Measurements from ENCODE around the gene TUT4.

TUT4 gene

GRCh38 chr1:52472384-52472783 lies 80.5 kb downstream of the TUT4 start:
- DNase-seq (ENCODE audit: low spot score): no peak

- no peak for DNase-seq (ENCODE audit: low spot score)
Observed at GRCh38 chr1:52469108-52469507, 83.8 kb downstream of the TUT4 start.

DNA sequence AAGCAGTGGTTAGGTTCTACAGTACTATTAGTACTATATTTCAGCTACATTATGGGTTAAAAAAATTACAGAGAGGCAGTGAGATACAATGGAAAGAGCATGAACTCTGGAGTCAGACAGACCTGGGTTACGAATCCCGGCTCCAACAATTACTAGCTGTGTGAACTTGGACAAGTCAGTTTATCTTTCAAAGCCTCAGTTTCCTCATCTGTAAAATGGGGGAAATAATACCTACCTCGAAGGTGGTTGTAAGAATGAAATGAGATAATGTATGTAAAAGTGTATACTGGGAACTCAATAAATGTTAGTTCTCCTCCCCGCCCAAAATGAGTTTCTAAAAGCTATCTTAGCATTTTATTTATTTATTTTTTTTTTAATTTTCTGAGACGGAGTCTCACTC lies 89.0 kb downstream of the TUT4 start:
- no peak for DNase-seq (ENCODE audit: low spot score)

DNA sequence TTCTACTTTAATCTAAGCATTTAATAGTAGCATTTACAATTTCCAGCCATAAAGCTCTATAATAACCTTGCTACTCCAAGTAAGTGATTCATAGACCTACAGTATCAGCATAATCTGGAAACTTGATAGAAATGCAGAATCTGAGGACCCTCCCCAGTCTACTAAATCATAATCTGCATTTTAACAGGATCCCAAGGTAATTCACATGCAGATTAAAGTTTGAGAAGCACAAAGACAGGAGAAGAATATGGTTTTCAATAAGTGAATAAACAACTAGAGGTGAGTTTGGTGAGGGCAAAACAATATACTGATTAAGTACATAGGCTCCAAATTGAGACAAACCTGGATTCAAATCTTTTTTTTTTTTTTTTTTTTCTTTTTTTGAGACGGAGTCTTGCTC lies 91.1 kb downstream of the TUT4 start:
- DNase-seq (ENCODE audit: low spot score): no peak

DNA sequence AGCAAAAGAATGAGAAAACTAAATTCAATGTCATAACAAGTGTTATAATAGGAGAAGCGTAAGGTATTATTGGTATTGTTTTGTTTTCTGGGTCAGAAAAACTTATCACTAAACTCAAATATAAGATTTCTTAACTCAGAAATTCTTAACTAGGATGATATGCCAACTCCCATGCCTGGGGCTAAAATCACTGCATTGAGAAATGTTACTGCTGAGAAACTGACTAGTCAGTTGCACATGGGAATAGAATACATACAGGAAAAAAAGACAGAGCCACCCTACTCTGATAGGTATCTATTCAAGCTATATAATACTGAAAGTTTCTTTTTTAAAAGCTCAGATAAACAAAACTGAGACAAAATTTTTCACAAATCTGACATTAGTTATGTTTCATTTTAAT lies 92.2 kb downstream of the TUT4 start:
- no peak for DNase-seq (ENCODE audit: low spot score)

DNA sequence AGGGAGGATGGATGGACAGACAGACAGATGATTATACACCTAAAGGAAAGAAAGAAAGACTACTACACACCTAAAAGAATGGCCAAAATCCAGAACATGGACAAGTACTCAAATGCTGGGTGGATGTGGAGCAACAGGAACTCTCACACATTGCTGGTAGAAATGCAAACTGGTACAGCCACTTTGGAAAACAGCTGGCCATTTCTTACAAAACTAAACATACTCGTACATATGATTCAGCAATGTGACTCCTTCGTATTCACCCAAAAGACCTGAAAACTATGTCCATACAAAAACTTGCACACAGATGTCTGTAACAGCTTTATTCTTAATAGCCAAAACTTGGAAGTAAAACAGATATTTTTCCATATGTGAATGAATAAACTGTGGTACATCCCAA lies 97.2 kb downstream of the TUT4 start:
- DNase-seq (ENCODE audit: low spot score): no peak

DNA sequence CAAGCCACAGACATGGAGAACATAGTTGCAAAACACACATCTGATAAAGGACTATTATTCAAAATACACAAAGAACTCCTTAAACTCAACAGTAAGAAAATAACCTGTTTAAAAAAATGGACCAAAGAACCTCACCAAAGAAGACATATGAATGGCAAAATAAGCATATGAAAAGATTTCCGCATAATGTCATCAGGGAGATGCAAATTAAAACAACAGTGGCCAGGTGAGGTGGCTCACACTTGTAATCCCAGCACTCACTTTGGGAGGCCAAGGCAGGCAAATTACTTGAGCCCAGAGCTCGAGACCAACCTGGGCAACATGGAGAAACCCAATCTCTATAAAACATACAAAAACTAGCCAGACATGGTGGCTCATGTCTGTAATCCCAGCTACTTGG lies 98.1 kb downstream of the TUT4 start:
- no peak for DNase-seq (ENCODE audit: low spot score)

DNA sequence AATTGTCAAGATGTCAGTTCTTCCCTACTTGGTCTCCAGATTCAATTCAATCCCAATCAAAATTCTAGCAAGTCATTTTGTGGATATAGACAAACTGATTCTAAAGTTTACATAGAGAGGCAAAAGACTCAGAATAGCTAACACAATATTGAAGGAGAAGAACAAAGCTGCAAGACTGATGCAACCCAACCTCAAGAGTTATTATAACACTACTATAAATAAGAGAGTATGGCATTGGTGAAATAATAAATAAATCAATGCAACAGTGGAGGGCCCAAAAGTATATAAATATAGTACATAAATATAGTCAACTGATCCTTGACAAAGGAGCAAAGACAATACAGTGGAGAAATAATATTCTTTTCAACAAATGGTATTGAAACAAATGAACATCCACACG lies 98.8 kb downstream of the TUT4 start:
- DNase-seq (ENCODE audit: low spot score): no peak

GRCh38 chr1:52444463-52444862 lies 108.4 kb downstream of the TUT4 start:
- no peak for DNase-seq (ENCODE audit: low spot score)

DNA sequence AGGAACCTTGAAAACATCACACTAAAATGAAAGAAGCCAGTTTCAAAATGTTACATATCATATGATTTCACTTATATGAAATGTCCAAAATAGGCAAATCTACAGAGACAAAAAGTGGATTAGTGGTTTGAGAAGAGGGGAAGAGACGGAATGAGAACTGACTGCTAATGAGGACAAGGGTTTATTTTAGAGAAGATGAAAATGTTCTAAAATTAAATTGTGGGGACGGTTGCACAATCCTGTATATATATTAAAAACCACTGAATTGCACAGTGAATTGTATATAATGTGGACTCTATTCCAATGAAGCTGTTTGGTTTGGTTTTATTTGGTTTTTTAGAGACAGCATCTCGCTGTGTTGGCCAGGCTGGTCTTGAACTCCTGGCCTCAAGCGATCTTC lies 112.9 kb downstream of the TUT4 start:
- DNase-seq (ENCODE audit: low spot score): no peak

DNA sequence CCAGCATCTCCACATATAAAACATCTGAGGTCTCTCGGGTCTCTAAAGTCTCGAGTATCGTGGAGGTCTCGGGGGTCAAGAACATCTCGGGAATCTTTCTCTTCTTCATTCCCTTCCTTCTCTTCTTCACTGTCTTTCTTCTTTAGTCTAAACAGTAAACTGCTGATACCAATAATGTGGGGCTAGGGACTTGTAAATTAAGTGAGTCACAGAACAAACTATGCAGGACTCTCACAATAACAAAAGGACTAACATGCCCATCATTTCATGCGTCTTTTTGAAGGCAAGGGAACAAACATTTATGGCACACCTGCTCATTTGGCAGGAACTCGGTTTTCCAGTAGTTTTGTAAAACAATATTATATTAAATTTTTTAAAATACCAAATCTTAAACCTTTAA lies 116.1 kb downstream of the TUT4 start:
- DNase-seq (ENCODE audit: low spot score): no peak

DNA sequence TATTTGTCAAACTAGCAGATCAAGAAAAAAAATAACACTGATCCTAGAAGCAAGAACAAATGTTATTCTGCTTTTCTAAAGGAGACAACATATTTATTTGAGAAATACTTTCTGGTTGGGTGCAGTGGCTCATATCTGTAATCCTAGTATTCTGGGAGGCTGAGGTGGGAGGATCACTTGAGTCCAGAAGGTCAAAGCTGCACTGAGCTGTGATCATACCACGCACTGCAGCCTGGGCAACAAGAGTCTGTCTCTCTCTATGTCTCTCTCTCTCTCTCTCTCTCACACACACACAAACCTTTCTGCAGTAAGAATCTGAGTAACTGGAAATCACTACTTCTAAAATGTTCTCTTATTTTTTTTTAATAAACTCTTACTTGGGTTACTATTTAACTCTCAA lies 117.2 kb downstream of the TUT4 start:
- DNase-seq (ENCODE audit: low spot score): no peak

- DNase-seq (ENCODE audit: low spot score): no peak
Observed at GRCh38 chr1:52435211-52435610, 117.7 kb downstream of the TUT4 start.

GRCh38 chr1:52432807-52433206 lies 120.1 kb downstream of the TUT4 start:
- DNase-seq (ENCODE audit: low spot score): no peak

DNA sequence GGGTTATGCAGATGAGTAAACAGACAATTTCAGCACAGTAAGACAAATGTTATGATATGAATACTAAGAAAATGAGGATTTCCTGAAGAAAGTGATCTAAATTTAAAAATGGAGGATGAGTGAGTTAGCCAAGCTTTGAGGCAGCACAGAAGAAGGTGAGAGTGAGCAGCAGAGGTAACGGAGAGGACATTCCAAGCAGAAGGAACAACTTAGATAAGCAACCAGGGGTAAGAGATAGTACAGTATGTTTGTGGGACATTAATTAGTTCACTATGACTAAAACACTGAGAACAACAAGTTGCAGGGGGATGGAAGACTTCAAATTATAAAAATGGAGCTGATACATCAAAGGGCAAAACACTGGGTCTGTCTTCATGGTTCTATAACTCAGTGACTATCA lies 125.7 kb downstream of the TUT4 start:
- no peak for DNase-seq (ENCODE audit: low spot score)

GRCh38 chr1:52426371-52426770 lies 126.5 kb downstream of the TUT4 start:
- no peak for DNase-seq (ENCODE audit: low spot score)

- DNase-seq (ENCODE audit: low spot score): no peak
Observed at GRCh38 chr1:52424813-52425212, 128.1 kb downstream of the TUT4 start.

DNA sequence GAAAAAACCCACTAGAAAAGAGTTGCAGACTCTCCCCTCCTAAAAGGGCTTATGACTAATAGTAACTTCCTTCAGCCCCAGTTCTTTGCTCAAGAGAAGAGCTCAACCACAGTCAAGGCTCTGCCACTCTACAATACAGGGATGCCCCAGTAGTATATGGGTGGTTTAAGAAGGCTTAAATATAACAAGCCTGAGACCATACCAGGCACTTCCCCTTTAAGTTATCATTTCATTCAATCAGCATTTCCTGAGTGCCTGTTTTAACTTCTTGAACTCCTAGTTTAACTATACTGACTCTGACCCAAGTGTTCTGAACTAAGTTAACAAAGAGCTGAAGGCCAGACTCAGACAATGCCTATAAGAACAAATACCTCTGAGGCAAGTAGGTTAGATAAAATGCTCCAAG lies 128.7 kb downstream of the TUT4 start:
- no peak for DNase-seq (ENCODE audit: low spot score)

GRCh38 chr1:52423771-52424170 lies 129.1 kb downstream of the TUT4 start:
- DNase-seq (ENCODE audit: low spot score): no peak

GRCh38 chr1:52423055-52423454 lies 129.8 kb downstream of the TUT4 start:
- DNase-seq (ENCODE audit: low spot score): no peak

- DNase-seq (ENCODE audit: low spot score): no peak
Observed at GRCh38 chr1:52420713-52421112, 132.2 kb downstream of the TUT4 start.

DNA sequence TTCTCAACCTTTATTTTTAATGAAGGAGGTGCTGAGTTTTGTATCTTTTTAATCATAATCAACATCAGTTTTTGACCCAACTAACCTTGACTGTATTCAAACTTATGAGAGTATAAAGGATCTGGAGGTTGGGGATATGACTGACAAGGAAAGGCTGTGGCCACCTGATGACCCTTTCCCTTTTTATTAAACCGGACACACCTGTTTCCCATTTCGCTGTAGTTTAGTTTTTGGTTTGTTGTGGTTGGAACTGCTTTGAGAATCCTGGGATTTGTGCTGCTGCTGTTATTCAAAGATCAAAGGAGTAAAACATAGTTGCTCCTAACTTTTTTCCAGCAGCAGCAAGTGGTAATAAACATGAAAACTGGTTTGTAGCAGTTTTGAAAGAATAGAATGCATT lies 136.1 kb downstream of the TUT4 start:
- no peak for DNase-seq (ENCODE audit: low spot score)

GRCh38 chr1:52414942-52415341 lies 137.9 kb downstream of the TUT4 start:
- no peak for DNase-seq (ENCODE audit: low spot score)

GRCh38 chr1:52413410-52413989 lies 139.4 kb downstream of the TUT4 start:
- peak; percentile 18 for DNase-seq (ENCODE audit: low spot score)

DNA sequence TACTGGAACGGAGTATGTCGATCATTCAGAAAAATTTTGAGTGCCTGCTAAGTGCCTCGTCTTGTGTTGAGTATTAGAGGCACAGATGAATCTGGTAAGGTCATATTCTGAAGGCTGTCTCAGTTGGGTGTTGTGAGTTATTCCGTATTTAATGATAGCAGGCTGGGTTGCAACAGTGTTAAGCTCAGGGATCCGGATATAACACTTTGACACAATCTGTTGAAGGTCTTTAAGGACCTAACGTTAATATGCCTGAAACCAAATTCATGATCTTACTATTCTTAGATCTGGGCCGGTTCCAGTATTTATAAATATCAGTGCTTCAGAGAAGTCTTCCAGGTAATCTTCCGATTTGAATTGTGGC lies 147.9 kb downstream of the TUT4 start:
- DNase-seq (ENCODE audit: low spot score): no peak
